G401.6 (cell line): ENCODE measurements around the gene ATF6B.
A peak's percentile ranks its signal among the peaks of the same experiment; 100 is the strongest.

ENCODE experiments used
- FAIRE-seq: peaks from 2 replicates; lab custom pipeline; 2012; peaks lifted over from hg19 to GRCh38; lab: Jason Lieb, UNC

ATF6B gene

DNA sequence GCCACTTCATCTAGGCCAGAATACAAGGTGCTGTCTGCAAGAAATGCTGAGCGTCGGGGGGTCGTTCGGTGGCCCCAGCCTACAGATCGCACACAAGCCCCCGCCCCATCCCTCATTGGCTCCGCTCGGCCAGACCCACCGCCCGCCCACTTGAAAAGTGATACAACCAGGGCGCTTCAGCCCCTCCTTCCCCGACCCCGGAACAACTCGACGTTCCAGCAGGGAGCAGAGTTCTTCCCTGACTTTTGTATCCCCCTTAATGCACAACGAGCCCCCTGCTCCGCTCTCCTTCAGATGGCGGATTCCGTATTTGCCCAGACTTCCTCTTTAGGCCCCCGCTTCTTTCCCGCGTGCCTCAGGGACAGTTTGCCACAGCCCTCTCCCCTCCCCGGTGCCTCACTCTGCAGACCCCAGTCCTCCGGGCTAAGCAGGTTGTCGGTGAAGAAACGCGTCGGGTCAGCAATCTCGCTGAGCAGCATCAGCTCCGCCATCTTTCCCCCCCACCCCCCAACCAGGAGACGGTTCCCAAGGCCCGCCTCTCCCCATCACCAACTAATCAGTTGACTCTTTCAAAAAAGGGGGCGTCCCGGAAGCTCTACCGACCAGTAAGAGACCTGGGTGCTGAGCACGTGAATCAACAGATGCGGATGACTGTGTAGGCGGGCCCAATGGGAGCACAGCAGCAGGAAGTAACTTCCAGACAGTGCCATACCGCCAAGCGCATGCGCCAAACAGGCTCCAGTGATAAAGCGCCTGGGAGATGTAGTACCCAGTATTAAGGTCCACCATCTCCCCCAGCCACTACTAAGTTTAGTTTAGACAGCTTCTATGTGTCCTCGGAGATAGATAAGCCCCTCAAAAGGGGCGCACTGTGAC is at the start of gene ATF6B:
TSS of gene ATF6B (minus strand) at position 530 of the 876 bp plus-strand sequence. CDS start at position 491, 39 bp downstream.
- peak; percentile 96 for FAIRE-seq

DNA sequence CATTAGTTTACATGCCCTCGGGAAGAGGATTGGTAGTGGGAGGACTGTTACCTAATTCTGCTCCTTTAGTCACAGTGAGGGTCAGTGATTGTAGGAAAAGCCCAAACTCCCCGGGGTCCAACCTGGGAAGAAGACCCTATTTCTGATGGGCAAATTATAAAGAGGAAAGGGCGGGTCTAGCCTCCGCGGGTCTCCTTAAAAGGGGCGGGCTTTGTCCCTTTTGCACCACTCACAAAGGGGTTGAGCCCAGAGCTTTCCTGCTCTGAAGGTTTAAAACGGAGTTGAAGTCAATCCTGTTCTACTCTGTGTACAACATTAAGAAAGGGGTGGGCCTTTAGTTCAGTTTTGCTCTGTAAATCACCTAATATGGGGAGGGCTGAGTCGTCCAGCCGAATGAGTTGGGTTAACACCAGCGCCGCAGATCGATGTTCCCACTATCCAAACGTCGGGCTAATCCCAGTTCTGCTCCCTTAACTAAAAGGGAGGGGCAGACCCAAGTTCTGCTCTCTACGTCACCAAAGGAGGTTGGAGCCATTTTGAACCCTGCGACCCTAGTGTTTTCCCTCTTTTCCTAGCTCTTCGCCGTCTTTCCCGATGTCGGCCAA is 49.2 kb upstream of the ATF6B start:
- no peak for FAIRE-seq

DNA sequence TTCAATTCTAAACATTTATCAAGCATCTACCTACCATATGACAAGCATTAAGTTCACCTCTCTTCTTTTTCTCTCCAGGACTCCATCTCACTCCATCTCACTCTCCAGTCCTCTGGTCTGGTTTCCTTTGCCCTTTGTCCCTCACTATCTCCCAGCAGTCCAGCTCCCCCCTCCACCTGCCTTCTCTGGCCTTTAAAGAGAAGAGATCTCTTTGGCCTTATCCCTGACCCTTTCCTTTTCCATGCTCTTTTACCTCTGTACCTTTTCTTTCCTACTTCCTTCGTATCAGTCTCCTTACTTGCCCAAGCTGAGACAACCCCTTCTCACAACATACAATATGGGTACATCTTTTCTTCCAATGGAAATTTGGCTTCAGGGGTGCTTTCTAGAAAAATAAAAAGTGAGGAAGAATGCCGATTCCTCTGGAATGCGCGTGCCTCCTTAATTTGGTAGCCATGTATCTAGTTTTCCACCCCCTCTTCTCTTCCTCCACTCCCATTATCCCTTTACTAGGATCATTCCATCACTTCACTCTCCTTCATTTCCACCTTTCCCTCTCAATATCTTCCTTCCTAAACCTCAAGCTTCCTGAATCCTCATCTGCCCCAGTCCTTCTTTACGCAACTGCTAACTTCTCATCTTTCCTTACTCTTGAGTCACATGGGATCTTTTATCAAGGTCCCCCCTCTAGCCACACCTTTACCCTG is 48.6 kb upstream of the ATF6B start:
- FAIRE-seq, result no peak

DNA sequence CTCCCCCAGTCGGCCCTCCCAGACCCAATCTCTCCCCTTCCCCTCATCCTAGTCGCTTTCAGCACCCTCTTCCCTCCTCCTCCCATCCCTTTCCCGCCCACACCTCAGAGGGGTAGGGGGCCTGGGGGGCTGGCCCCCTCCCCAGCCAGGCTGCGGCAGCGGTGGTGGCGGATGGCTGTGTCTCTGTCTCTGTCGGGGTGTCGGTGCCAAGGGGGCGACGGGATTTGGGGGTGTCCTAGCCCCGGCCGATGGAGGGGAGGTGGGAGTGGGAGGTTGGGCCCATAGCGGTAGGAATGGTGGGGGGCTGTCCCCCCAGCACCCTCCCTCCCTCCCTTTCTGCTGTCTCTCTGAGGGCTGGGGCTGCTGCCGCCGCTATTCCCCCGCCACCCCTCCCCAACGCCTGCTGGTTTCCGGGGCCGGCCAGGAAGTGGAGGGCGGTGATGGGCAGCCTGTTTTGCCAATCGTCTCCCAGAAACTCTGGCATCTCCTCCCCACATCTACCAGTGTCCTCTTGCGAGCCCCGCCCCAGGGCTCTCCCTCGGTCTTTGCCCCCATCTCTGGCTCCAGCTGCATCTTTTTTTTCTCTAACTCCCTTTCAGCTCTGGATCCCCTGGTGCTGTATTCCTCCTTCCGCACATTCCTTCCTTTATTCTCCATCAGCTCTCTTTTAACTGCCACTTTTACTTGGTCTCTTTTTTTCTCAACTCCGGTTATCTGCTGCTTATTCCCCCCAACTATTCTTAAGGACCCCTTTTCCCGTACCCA is 47.8 kb upstream of the ATF6B start, which contains the start of gene AGPAT1:
TSS of gene AGPAT1 (minus strand) at position 374 of the 765 bp plus-strand sequence. CDS start 4,588 bp downstream, outside the sequence.
- peak; percentile 73 for FAIRE-seq

DNA sequence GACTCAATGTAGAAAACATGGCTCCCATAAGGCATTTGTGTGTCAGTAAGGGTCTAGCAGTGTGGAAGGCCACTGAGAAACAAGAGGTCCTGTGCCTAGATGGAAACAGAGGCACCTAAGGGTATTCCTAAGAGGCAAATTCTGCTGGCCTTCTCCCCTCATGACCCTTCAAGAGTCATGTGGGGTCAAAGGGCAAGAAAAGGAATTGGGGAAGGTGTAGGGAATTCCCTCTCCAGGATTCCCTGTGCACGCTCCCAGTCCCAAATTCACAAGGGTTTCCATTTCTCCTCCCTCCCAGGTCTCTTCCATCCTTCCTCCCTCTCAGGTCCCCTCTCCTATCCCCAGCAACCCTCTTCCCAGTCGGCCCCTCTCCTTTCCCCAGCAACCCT is 47.3 kb upstream of the ATF6B start:
- FAIRE-seq, result no peak

DNA sequence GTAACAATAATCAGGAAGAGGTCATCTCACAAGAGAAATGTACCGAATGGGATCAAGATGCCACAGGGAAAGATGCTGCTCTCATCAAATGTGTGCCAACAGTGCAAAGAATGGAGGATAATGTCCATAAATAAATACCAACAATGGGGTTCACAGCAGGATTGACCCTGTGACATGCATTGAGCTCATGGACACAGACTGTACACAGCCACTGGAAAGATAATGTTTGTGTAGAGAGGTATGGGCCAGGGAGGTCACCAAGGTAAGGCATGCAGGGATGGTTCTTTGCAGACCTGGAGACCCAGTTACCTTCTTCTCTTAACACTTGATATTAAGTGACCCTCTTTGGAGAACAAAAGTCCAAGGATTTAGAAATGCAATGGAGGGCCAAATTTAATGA is 46.4 kb upstream of the ATF6B start:
- FAIRE-seq, result no peak

DNA sequence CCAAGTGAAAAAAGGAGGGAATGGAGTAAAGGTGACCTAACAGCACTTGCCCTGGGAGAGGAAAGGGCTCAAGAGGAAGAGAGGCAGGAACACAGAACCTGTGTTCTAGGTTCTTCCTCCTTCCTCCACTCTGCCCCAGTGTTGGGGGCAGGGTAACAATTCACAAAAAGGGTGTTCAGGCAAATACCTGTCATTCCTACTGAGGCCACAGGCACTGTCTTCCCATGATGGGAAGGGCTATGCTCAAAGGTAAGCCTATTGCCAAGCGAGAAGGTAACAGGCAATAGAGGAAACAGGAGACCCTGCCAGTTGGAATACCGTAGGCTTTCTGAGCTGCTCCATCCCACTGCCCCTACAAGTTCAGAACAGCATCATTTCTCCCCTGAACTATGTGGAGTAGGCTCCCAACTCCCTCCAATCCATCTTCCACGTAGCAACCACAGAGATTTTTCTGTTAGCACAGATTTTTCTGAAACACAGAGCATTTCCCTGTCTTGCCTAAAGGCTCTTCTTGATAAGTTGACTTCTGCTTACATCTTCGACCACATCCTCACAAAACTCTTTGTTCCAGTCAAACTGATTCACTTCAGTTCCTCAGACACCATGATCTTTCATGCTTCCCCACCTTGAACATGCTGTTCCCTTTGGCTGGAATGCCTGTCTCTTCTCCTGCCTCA is 45.1 kb upstream of the ATF6B start:
- FAIRE-seq, result no peak

DNA sequence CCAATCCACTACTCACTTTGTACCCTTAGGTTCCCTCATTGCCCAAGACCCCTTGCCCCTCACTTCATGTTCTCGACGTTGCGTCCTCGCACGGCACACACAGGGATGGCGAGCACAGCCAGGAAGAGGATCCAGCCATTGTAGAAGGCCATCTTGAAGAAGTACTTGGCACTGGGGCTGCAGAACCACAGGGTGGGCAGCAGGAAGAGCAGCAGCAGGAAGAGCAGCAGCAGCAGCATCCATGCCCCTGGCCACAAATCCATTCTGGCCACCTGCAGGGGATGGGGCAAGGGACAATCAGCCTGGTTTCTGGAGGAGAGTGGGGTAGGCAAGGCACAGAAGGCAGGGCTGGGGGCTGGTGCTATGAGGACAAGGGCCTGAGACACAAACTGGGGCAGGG is 43.2 kb upstream of the ATF6B start:
- FAIRE-seq, result no peak

DNA sequence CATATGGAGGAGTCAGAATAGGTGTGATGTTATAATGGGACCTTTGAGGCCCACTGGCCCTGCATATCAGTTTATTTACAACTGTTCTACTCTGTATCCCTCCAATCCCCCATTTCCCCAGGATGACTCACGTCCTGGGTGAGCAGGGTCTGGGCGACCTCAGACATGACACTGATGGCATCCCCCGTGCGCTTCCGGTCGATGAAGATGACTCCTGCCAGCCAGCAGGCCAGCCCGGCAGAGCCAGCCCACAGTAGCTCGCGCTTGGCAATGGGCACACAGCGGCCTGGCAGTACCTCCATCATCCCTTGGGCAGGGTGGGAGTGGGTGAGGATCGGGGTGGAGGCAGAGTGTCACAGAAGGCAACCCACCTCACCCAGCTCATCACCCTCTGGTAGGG is 42.2 kb upstream of the ATF6B start:
- no peak for FAIRE-seq

DNA sequence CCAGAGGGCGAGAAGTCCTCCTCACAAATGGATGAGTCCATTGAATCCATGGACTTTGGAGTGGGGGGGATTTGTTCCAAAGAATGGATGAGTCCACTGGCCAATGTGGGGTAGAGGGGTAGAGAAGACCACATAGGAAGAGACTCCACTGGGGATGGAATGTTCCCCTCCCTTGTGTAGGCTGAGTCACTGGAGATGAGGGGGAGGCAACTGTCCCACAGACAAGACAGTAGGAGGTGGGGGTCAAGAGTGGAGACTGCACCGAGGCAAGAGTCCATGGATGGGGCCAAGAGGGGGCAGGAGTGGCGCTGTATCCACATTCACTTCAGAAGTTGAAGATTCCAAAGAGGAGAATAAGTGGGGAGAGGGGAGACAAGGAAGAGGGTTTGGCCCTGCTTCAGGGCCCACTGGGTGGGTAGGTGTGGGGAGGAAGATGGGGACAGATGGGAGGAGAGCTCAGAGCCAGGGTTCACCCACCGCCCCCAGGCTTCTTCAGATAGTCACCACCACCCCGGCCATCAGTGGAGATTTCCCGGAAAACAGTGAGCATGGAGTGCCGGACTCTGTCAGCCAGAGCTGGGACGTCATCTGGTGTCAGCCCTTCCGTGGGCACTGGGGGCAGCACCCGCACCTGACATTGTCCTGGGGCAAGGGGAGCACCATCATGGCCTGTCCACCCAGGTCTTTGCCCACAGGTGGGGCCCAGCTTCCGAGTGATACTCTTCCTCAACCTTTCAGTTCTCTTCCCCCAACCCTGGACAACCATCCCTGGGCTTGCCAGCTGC is 41.0 kb upstream of the ATF6B start:
- no peak for FAIRE-seq

DNA sequence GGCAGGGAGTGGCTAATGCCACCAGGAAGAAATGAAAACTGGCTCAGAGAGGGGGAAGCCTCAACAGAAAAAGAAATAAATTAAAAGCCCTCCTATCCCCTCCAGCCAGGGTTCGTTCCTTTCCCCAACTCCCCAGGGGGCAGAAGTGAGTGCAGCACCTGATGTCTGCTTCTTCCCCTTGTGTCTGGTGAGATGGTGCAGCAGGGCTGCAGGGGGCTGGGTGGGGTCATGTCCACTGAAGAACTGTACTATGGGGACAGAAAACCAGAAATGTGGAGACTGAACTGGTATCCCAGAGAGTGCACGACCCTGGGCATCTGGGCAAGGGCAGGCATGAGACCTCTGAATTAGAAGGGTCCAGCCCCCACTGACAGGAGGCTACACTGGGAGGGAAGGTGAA is 40.3 kb upstream of the ATF6B start:
- FAIRE-seq, result no peak

DNA sequence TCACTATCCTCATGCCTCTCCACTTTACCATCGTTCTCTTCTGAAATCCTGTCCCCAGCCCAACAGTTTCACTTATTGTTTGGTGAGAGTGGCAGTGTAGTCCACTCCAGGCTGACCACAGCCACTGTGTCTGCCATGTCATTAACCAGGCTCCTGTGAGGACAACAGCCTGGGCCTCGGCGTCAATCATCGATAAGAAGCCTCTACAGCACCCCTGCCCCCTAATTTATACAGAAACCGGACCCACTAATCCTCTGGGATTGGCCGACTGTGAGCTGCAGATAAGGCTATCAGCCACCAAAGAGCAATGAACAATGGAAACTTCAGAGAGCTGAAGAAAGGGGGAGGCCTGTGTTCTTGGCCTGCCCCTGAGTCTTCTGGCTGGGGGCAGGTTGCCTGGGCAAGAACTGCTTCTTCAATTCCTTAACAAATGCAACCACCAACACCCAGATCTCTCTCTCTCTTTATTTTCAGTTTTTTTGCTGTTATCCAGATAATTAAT is 39.8 kb upstream of the ATF6B start:
- FAIRE-seq, result no peak

DNA sequence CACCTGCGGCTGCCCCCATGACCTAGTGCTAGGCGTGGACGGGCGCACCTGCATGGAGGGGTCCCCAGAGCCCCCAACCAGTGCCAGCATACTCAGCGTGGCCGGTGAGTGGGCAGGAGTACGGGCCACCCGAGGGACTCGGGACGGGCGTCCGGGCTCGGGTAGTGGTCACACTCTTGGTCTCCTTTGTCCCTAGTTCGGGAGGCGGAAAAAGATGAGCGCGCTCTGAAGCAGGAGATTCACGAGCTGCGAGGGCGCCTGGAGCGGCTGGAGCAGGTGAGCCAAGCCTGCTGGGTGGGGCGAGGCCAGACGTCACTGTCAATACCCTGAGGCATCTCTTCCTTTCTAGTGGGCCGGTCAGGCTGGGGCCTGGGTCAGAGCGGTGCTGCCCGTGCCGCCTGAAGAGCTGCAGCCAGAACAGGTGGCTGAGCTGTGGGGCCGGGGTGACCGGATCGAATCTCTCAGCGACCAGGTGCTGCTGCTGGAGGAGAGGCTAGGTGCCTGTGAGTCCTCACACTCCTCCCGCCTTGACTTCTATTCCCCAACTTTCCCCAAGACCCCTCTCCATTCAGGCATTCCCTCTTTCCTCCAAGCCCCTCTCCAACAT is 39.2 kb upstream of the ATF6B start:
- FAIRE-seq, result no peak

DNA sequence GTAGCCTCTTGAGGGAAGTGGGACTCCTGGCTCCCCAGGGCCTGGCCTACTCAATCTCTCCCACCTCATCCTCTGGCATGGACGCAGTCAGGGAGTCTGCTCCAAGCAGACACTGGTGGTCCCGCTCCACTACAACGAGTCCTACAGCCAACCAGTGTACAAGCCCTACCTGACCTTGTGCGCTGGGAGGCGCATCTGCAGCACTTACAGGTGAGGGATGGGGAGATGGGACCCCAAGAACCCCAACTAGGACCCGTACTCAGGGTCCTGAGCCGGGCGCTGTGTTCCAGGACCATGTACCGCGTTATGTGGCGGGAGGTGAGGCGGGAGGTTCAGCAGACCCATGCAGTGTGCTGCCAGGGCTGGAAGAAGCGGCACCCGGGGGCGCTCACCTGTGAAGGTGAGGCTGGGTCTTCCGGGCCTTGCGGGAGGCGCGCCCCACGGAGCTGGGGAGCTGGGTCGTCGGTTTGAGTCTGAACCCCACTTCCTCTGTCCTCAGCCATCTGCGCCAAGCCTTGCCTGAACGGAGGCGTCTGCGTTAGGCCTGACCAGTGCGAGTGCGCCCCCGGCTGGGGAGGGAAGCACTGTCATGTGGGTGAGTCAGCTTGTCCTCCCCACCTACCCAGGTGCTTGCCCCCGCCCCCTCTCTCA is 38.5 kb upstream of the ATF6B start:
- FAIRE-seq, result no peak

DNA sequence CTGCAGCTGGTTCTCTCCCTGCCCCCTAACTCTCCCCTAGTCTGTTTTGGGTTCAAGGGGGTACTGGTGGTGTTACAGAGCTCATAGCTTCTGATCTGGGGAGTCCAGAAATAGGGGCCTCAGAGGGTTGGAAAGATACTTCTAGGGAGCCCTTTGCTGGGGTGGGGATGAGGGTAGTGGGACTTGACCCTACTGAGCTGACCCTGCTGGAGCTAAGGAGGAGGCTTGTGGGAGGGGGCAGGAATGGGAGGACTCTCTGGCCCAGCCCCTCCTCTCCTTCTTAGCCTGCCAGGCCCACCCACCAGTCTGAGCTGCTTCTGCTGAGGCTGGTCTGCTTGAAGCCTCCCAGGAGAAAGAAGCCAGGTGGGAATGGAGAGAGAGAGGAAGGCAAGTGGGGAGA is 36.2 kb upstream of the ATF6B start, which contains the start of gene EGFL8:
TSS of gene EGFL8 (plus strand) at position 301 of the 400 bp plus-strand sequence. CDS start 1,571 bp downstream, outside the sequence.
- FAIRE-seq, result no peak

DNA sequence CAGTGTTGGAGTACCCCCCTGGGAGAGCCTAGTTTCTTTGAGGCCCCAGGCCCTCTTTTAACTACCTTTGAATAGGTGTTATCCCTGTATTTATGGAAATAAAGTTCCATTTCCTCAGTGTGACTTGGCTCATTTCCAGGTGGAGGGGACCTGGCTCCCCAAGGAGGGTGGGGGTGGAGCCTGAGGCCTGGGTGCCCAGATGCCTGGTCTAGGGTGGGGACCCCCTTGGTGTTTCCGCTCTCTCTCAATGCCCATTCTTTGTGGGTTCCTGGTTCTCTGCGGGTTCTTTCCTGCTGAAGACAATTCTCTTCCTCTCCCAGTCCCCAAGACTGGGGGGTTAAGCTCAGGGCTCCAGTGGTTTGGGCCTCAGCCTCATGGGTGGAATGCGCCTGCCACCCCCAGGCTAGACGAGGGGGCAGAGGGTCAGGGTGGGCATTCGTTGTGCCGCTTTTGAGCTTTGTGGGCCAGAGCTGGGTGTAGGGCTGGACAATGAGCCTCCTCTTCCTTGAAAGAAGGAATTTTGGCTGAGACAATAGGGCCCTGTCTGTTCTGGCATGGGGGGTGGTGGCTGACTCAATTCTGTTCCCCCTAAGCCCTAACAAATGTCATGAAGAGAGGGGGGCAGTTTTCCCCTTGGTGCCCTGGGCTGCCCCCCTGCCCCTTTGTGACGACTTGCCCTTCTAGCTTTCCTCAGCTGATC is 35.7 kb upstream of the ATF6B start:
- FAIRE-seq, result no peak

DNA sequence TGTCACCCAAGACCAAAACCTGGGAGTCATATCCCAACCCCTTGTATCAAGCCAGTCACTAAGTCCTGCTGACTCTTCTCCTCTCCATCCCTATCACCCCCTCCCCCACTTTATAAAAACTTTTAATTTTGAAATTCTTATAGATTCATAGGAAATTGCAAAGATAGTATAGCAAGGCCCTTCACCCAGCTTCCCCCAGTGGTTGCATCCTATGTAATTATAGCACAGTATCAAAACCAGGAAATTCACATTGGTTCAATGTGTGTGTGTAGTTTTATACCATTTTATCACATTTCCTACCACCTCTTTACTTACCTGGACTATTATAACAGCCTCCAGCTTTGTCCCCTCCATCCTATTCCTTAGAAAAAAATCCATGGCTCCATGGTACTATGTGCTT is 30.0 kb upstream of the ATF6B start:
- no peak for FAIRE-seq

DNA sequence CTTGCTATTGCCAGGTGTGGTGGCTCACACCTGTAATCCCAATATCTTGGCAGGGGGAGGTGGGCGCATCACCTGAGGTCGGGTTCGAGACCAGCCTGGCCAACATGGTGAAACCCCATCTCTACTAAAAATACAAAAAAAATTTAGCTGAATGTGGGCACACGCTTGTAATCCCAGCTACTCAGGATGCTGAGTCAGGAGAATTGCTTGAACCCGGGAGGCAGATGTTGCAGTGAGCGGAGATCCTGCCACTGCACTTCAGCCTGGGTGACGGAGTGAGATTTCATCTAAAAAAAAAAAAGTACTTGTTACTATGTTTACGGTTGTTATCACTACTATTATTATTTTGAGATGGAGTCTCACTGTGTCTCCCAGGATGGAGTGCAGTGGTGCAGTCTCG is 28.8 kb upstream of the ATF6B start:
- FAIRE-seq, result no peak
